Measurements from ENCODE around the gene PUS7. TPM values are rescaled to one million over a fixed set of nuclear protein-coding genes. Genes with fewer than 3 reads are reported as not detected.
"Not testable (repeated sequence)": the region's sequence is repeated elsewhere in the genome, so short reads cannot be mapped to it uniquely, and the experiment has no call there.

The PUS7 gene, protein sequence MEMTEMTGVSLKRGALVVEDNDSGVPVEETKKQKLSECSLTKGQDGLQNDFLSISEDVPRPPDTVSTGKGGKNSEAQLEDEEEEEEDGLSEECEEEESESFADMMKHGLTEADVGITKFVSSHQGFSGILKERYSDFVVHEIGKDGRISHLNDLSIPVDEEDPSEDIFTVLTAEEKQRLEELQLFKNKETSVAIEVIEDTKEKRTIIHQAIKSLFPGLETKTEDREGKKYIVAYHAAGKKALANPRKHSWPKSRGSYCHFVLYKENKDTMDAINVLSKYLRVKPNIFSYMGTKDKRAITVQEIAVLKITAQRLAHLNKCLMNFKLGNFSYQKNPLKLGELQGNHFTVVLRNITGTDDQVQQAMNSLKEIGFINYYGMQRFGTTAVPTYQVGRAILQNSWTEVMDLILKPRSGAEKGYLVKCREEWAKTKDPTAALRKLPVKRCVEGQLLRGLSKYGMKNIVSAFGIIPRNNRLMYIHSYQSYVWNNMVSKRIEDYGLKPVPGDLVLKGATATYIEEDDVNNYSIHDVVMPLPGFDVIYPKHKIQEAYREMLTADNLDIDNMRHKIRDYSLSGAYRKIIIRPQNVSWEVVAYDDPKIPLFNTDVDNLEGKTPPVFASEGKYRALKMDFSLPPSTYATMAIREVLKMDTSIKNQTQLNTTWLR
- 23.5 and 30.6 TPM in 2 replicates for total RNA-seq

DNA sequence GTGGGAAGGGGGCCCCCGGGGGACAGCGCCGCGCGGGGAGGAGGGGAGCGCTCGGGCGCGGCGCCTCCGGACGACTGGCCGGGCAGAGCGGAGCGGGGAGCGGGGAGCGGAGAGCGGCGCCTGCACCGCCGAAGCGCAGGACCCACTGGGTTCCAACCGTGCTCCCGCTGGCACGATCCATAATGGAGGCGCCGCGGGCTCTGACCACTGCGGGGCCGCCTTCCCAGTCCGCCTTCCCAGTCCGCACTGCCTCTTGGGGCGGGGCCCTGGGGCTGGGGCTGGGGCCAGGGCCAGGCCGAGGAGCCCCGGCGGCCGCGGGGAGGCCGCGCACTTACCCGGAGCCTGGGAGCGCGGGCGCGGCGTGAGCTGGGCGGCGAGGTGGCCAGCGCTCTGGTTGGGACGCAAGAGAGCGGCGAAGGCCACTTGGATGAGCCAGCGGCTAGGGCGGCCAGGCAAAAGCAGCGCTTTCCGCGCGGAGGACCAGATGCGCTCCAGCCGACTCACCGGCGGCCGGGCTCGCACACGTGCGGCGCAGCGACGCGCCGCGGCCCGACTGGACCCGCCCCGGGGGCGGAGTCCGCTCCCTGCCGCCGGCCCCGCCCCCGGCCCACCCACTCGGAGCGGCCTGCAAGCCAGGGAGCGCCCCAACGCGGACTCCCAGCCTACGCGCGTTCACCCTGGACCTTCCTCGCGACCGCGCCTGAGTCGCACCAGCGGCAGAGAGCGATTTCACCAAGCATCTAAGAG, at the start of gene PUS7:
PUS7 (minus strand) TSS at position 555 of the 747 bp plus-strand sequence. CDS start 13,759 bp downstream, outside the sequence.
- peak; percentile 64 for DNase-seq (ENCODE audit: low read depth)

GRCh38 chr7:105567821-105568220, 45.8 kb upstream of the PUS7 start:
- no peak for DNase-seq (ENCODE audit: low read depth)

- DNase-seq (ENCODE audit: low read depth) = no peak
Observed at GRCh38 chr7:105567024-105567423, 45.0 kb upstream of the PUS7 start.

DNA sequence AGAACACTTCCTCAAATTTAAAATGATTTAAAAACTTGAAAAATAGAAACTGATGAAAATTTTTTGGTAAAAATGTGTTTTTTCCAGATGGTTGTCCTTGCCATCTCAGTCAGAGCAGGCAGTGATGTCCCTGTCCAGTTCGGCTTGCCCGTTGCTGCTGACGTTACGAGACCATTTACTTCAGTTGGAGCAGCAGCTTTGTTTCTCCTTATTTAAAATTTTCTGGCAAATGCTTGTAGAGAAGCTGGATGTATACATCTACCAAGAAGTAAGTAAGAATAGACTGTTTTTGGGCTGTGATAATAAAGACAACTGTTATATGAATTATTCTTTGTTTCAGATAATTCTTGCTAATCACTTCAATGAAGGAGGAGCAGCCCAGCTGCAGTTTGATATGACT, 43.1 kb upstream of the PUS7 start:
- DNase-seq (ENCODE audit: low read depth) = no peak

DNA sequence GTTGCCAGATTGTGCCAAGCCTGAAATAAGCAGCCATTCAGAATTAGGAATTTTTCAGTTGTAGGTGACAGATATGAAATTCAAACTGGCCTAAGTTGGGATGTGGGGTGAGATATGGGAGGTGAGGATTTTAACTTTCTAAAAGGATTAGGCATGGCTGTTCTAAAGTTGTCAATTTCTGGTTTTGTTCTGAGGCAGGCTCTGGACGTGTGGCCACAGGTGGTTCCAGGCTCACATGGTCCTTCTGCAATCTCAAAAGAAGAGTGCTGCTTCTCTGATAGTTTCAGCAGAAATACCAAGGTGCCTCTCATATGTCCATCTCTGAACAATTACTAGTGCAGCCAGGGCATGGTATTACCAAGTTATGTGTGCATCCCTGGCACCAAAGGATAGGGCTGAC, 37.9 kb upstream of the PUS7 start:
- DNase-seq (ENCODE audit: low read depth) = no peak

DNA sequence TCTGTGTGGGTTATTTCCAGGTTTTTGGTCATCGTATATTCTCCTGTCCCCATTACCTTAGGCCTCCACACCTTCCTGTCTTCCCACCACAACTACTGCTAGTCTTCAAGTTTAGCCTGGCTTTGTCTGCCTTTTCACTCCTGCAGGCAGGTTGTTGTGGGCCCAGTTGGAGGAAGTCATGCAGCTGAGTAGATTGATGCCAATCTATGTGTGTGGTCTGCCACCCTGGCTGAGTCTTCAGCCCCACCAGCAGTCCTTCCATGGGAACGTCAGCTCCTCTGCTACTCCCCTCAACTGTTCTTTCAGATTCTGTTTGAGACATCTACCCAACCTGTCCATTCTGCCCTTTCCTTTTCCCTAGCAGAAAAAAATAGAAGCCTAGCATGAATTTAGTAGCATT, 16.3 kb upstream of the PUS7 start:
- no peak for DNase-seq (ENCODE audit: low read depth)

GRCh38 chr7:105532709-105533460, 10.8 kb upstream of the PUS7 start:
- DNase-seq (ENCODE audit: low read depth) = no peak

- peak; percentile 79 for DNase-seq (ENCODE audit: low read depth)
Observed at GRCh38 chr7:105531792-105532671, 10.0 kb upstream of the PUS7 start, which contains the start of gene RINT1. Gene RINT1 (plus strand): TSS chr7:105532201. CDS start chr7:105532316, 115 bp downstream.

- no peak for DNase-seq (ENCODE audit: low read depth)
Observed at GRCh38 chr7:105530546-105530945, 8.5 kb upstream of the PUS7 start.

- DNase-seq (ENCODE audit: low read depth) = no peak
Observed at GRCh38 chr7:105530126-105530525, 8.1 kb upstream of the PUS7 start.

DNA sequence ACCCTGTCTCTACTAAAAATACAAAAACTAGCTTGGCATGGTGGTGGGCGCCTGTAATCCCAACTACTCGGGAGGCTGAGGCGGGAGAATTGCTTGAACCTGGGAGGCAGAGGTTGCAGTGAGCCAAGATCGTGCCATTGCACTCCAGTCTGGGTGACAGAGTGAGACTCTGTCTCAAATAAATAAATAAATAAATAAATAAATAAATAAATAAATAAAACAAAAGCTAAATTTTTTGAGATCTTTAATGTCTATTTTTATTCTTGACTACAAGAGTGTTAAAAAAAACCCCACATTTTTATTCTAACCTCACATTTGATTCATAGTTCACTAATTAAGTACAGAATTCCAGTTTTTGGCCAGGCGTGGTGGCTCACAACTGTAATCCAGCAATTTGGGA, 5.7 kb upstream of the PUS7 start:
- DNase-seq (ENCODE audit: low read depth) = not testable (repeated sequence)

DNA sequence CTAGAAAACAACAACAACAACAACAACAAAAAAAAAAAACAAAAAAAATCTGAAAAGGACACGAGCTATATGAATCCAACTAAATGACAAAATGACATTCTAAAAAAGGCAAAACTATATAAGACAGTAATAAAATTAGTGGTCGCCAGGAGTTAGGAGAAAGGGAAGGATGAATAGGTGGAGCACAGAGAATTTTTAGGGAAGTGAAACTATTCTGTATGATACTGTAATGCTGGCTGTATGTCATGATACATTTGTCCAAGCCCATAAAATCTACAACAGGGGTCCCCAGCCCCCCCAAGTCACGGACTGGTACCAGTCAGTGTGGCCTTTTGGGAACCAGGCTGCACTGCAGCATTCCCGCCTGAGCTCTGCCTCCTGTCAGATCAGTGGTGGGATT, 2.8 kb upstream of the PUS7 start:
- DNase-seq (ENCODE audit: low read depth) = no peak

DNA sequence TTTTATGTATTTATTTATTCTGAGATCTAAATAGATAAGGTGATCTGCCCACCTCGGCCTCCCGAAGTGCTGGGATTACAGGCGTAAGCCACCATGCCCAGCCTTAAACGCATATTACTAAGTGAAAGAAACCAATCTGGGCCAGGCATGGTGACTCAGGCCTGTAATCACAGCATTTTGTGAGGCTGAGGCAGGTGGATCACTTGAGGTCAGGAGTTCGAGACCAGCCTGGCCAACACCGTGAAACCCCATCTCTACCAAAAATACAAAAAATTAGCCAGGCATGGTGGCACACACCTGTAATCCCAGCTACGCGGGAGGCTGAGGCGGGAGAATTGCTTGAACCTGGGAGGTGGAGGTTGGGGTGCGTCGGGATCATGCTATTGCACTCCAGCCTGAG, 2.4 kb upstream of the PUS7 start:
- not testable (repeated sequence) for DNase-seq (ENCODE audit: low read depth)

DNA sequence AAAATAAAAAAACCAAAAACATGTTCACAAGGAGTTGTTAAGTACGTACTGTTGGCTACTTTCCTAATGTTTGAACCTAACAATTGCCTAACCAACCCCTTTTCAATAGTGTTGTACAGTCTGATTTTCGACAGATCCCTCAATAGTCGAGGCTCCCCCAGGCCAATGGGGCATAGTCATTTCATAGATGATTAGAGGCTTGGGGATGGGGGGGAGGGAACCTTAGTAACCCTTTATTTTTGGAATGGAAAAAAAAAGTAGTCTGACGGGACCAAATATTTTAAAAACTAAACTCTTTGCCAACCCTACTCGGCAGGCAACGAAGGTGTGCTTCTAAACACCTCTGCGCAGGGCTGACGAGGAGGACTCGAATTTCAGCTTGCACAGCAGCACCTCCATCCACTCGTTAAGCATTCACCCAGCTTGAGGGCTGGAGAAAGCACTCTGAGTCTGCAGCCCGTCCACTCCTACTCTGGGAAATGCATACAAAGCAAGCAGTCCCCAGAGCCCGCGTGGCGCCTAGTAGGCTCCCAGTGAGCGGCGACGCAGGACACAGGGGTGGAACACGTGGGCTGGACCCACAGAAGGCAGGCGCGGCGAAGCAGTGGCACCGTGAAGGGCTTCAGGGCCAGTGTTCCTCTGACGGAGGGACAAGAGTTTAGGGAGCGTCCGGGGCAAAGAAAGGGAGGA, 899 bp downstream of the PUS7 start:
- DNase-seq (ENCODE audit: low read depth) = peak; percentile 53

GRCh38 chr7:105520620-105521019, 1.5 kb downstream of the PUS7 start:
- not testable (repeated sequence) for DNase-seq (ENCODE audit: low read depth)

- no peak for DNase-seq (ENCODE audit: low read depth)
Observed at GRCh38 chr7:105519353-105519752, 2.7 kb downstream of the PUS7 start.

DNA sequence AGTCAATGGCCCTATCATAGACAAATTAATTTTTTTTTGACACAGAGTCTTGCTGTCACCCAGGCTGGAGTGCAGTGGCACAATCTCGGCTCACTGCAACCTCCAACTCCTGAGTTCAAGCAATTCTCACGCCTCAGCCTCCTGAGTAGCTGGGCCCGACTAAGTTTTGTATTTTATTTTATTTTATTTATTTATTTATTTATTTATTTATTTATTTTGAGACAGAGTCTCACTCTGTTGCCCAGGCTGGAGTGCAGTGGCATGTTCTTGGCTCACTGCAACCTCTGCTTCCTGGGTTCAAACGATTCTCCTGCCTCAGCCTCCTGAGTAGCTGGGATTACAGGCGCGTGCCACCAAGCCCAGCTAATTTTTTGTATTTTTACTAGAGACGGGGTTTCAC, 6.5 kb downstream of the PUS7 start:
- not testable (repeated sequence) for DNase-seq (ENCODE audit: low read depth)

GRCh38 chr7:105512926-105513526, 9.0 kb downstream of the PUS7 start:
- no peak for DNase-seq (ENCODE audit: low read depth)

DNA sequence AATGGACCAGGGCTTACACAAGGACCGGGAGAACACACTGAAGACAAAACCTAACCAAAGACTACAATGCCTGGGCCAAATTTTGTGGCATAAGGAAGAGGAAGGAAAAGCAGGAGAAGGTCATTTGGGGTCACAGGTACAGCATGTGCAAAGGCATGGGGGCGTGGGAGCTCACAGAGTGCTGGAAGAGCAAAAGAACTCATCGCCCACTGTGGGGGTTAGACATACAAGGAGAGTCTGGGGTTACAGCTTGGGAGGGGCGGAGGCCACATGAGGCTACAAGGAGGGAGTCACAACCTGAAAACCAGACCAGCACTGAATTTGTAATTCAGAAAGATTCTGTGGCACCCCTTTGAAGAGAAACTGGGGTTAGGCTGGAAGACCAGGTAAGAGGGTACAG, 9.7 kb downstream of the PUS7 start:
- no peak for DNase-seq (ENCODE audit: low read depth)

- DNase-seq (ENCODE audit: low read depth) = no peak
Observed at GRCh38 chr7:105502173-105502572, 19.9 kb downstream of the PUS7 start.

All from renal cortical epithelial cell (primary cell).